ENCODE data around the gene LSAMP.

The LSAMP gene

GRCh38 chr3:116367761-116368395 is 77.4 kb downstream of the LSAMP start:
- DNase-seq (ENCODE audit: low read depth in 2 of 3, low spot score in 2 of 3) = no peak

DNA sequence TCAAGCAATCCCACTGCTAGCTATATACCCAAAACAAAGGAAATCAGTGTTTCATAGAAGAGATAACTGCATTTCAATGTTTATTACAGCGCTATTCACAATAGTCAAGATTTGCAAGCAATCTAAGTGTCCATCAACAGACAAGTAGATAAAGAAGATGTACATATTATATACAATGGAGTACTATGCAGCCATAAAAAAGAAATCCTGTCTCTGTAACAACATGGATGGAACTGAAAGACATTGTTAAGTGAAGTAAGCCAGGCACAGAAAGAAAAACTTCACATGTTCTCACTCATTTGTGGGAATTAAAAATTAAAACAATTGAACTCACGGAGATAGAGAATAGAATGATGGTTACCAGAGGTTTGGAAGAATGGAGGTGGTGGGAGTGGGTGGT is 89.2 kb downstream of the LSAMP start:
- no peak for DNase-seq (ENCODE audit: low read depth in 2 of 3, low spot score in 2 of 3)

GRCh38 chr3:116354382-116354781 is 90.9 kb downstream of the LSAMP start:
- DNase-seq (ENCODE audit: low read depth in 2 of 3, low spot score in 2 of 3) = no peak

DNA sequence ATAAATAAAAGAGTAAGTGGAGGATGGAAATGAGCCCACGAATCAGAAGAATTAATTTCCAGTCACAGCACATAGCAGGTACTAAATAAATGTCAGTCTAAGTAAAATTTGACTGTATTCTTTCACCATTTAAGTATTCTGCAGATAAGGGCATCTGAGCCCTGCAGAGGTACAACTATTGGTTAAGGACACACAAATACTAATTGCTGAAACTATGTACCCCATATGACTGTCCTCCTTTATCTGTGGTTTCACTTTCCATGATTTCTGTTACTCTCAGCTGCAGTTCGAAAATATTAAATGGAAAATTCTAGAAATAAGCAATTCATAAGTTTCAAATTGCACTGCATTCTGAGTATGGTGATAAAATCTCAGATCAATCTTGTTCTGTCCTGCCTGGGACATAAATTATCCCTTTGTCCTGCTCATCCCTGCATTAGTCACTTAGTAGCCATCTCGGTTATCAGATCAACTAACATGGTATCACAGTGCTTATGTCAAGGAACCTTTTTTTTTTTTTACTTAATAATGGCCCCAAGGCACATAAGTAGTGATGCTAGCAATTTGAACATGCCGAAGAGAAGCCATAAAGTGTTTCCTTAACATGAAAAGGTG is 95.1 kb downstream of the LSAMP start:
- no peak for DNase-seq (ENCODE audit: low read depth in 2 of 3, low spot score in 2 of 3)

- no peak for DNase-seq (ENCODE audit: low read depth in 2 of 3, low spot score in 2 of 3)
These were observed 97.1 kb downstream of the LSAMP start for GRCh38 chr3:116348216-116348615.

GRCh38 chr3:116342499-116342898 is 102.8 kb downstream of the LSAMP start:
- no peak for DNase-seq (ENCODE audit: low read depth in 2 of 3, low spot score in 2 of 3)

GRCh38 chr3:116341899-116342298 is 103.4 kb downstream of the LSAMP start:
- DNase-seq (ENCODE audit: low read depth in 2 of 3, low spot score in 2 of 3) = no peak

DNA sequence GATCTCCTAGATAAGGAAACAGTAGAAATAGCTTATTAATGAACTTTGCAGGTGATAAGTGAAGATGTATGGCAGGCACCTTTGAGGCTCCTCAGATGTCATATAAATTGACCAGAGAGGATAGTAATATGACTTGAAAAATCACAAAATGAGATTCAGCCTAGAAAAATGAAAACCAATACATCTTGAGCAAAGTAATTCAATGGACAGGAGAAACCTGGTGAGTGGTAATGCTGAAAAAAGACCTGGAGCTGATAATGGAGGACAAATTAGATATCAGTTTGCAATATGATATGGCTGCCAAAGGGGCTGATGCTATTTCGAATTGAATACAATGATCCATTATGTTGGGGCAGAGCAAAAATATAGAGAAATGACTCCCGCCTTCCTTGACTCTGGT is 103.9 kb downstream of the LSAMP start:
- no peak for DNase-seq (ENCODE audit: low read depth in 2 of 3, low spot score in 2 of 3)

DNA sequence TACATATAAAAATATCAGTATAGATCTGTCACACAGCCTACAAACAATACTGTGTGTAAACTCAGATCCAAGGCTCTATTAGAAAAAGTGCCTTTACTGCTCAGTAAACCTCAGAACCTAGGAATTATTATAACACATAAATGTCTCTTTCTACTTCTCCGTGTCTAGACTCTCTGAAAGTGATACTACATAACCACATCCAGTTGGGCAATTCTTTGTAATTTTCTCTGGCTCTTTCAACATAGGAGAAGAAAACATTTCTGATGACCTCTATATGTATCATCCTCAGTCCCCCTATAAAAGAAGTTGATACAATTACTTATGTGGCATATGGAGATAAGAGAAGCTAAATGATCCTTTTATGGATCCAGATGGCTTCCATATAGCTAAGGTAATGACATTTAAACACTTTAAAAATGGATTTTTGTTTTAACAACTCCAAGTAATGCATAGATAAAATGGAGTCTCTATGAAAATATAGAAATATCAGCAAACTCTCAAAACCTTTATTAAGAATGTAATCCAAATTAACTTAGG is 104.5 kb downstream of the LSAMP start:
- DNase-seq (ENCODE audit: low read depth in 2 of 3, low spot score in 2 of 3) = no peak

- DNase-seq (ENCODE audit: low read depth in 2 of 3, low spot score in 2 of 3) = no peak
These were observed 105.8 kb downstream of the LSAMP start for GRCh38 chr3:116339441-116340028.

DNA sequence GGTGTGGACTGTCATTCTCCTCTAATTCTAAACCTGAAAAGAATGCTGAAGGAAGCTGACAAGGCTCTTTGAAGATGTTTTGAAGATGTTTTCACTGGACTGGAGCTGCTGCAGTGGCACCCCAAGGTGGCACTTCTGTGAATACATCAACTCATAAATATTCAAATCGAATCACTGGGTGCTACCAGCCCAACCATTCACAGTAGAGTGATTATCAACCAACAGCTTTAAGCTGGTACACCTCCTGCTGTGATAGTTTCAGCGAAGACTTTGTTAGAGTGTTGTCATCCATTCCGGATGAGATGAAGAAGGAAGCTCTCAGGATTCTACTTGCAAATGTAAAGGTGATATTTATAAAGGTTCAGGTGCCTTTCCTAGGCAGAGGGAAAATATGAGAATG is 106.6 kb downstream of the LSAMP start:
- DNase-seq (ENCODE audit: low read depth in 2 of 3, low spot score in 2 of 3) = no peak

GRCh38 chr3:116337229-116337628 is 108.1 kb downstream of the LSAMP start:
- DNase-seq (ENCODE audit: low read depth in 2 of 3, low spot score in 2 of 3) = no peak

- no peak for DNase-seq (ENCODE audit: low read depth in 2 of 3, low spot score in 2 of 3)
These were observed 113.9 kb downstream of the LSAMP start for GRCh38 chr3:116331380-116331779.

- DNase-seq (ENCODE audit: low read depth in 2 of 3, low spot score in 2 of 3) = no peak
These were observed 122.4 kb downstream of the LSAMP start for GRCh38 chr3:116322750-116323375.

DNA sequence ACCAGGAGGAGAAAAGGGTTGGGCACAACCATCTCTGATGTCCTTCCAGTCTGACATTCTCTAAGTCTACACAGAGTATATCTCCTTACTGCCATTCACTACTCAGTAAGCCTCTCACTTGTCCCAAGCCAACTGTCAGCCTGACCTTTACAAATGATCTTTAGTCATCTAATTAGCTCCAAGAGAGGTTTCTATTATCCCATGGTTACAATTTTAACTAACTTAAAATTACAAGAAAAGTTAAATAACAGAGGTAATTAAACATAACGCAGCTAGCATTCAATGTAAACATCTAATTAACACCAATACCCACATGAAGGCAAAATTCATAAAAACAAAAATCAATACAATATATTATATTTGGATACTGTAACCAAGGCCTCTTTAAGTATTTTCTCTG is 126.9 kb downstream of the LSAMP start:
- no peak for DNase-seq (ENCODE audit: low read depth in 2 of 3, low spot score in 2 of 3)

- DNase-seq (ENCODE audit: low read depth in 2 of 3, low spot score in 2 of 3) = no peak
These were observed 128.5 kb downstream of the LSAMP start for GRCh38 chr3:116316771-116317170.

- DNase-seq (ENCODE audit: low read depth in 2 of 3, low spot score in 2 of 3) = no peak
These were observed 130.8 kb downstream of the LSAMP start for GRCh38 chr3:116314476-116314875.

GRCh38 chr3:116306720-116307119 is 138.6 kb downstream of the LSAMP start:
- no peak for DNase-seq (ENCODE audit: low read depth in 2 of 3, low spot score in 2 of 3)

GRCh38 chr3:116306149-116306548 is 139.1 kb downstream of the LSAMP start:
- DNase-seq (ENCODE audit: low read depth in 2 of 3, low spot score in 2 of 3) = no peak

- DNase-seq (ENCODE audit: low read depth in 2 of 3, low spot score in 2 of 3) = no peak
These were observed 143.1 kb downstream of the LSAMP start for GRCh38 chr3:116302087-116302747.

DNA sequence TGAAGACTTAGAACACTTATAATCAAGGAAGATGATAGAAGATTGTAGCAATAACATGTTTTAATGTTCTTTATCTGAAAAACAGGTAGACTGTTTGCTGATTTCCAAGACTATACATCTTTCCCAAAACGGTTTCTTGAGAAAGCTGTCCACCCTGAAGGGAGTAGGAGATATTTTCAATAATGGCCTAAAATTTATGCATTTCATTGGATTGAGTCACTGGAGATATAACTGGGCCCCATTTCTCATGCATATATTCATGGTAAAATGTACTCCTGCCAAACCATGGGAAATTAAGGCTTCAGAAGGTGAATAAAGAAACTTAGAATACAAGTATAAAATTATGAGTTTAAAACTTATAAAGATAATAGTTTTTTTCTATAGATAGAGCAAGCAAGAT is 143.9 kb downstream of the LSAMP start:
- no peak for DNase-seq (ENCODE audit: low read depth in 2 of 3, low spot score in 2 of 3)

DNA sequence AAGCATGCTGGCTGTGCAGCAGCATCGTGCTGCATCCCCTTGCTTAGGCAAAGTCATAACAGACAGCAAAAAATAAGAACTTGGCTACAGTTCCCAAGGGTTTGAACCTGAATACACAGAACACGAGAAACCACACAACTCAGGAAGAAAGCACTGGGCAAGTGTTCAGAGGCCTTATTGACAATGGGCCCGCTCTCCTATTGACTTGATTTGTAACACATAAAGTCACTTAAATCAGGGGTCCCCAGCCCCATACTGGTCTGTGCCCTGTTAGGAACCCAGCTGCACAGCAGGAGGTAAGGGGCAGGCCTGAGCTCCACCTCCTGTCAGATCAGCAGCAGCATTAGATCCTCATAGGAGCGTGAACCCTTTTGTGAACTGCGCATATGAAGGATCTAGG is 145.1 kb downstream of the LSAMP start:
- no peak for DNase-seq (ENCODE audit: low read depth in 2 of 3, low spot score in 2 of 3)

Measured in activated CD8-positive, alpha-beta memory T cell treated with anti-CD3 and anti-CD28 coated beads for 48 hours (primary cell).